CD14-positive monocyte (primary cell): ENCODE results near the gene RFX6. TPM values are rescaled to one million over a fixed set of nuclear protein-coding genes. Genes with fewer than 3 reads are reported as not detected.
A peak's percentile ranks its signal among the peaks of the same experiment; 100 is the strongest.

Source experiments
- DNase-seq, 3 donors: peaks; one replicate each; pipeline ENCODE4 v3.0.0-alpha.2; 2011 to 2022
- H2AFZ ChIP-seq: 2 replicates; pipeline ENCODE4 v1.6.0; 2012; ENCODE audit warnings: mild to moderate bottlenecking, low read depth, low read length, inconsistent platforms; ENCODE audit not compliant: insufficient read depth, poor library complexity, severe bottlenecking
- H3K27ac ChIP-seq, 2 donors: 1 replicate in 1 of 2; 2 replicates in 1 of 2; pipeline ENCODE4 v1.5.1; 2012 to 2013; ENCODE audit warnings: low read length in 2 of 2, control low read depth in 1 of 2, inconsistent platforms in 1 of 2, low read depth in 1 of 2, mild to moderate bottlenecking in 1 of 2
- H3K27me3 ChIP-seq, 2 donors: one replicate each; pipeline versions ENCODE4 v1.6.0 to v1.6.1; 2011 to 2013; ENCODE audit warnings: low read length in 2 of 2; ENCODE audit not compliant: control insufficient read depth in 2 of 2, insufficient read depth in 2 of 2
- H3K36me3 ChIP-seq, 2 donors: replicated peaks in 1 of 2; 1 replicate in 1 of 2; 2 replicates in 1 of 2; pipeline versions ENCODE4 v1.5.1 to v1.6.1; 2012 to 2013; ENCODE audit warnings: low read length in 2 of 2, control low read depth in 1 of 2, inconsistent platforms in 1 of 2, mild to moderate bottlenecking in 1 of 2; ENCODE audit not compliant: insufficient read depth in 2 of 2, control insufficient read depth in 1 of 2
- H3K4me1 ChIP-seq, 2 donors: 1 replicate in 1 of 2; 2 replicates in 1 of 2; pipeline versions ENCODE4 v1.5.1 to v1.6.1; 2012 to 2013; ENCODE audit warnings: low read length in 2 of 2, control low read depth in 1 of 2, inconsistent platforms in 1 of 2, mild to moderate bottlenecking in 1 of 2, moderate library complexity in 1 of 2; ENCODE audit not compliant: insufficient read depth in 2 of 2, control insufficient read depth in 1 of 2
- H3K4me2 ChIP-seq: replicated peaks from 2 replicates; pipeline ENCODE3; 2012; ENCODE audit warnings: low read length, moderate library complexity, mild to moderate bottlenecking; ENCODE audit not compliant: poor library complexity, severe bottlenecking; ENCODE audit errors: extremely low read depth
- H3K4me3 ChIP-seq, 3 experiments: fragments of 200-600 bp in 1 of 3; sonication (generic) in 1 of 3; replicated peaks in 1 of 3; 1 replicate in 2 of 3; 2 replicates in 1 of 3; pipeline ENCODE4 v1.5.1; 2011 to 2013; ENCODE audit warnings: low read length in 3 of 3, mild to moderate bottlenecking in 3 of 3, control low read depth in 2 of 3, low read depth in 2 of 3, inconsistent platforms in 1 of 3, moderate library complexity in 1 of 3
- H3K79me2 ChIP-seq: 2 replicates; pipeline ENCODE4 v1.6.0; 2012; ENCODE audit warnings: mild to moderate bottlenecking, control low read depth, inconsistent platforms, low read length, moderate library complexity; ENCODE audit not compliant: insufficient read depth
- H3K9ac ChIP-seq: 2 replicates; pipeline ENCODE4 v1.6.0; 2017; ENCODE audit warnings: low read length, mild to moderate bottlenecking; ENCODE audit not compliant: insufficient read depth, poor library complexity, severe bottlenecking
- H3K9me3 ChIP-seq, 2 donors: replicated peaks in 1 of 2; 1 replicate in 1 of 2; 2 replicates in 1 of 2; pipeline versions ENCODE4 v1.5.1 to v1.6.1; 2012 to 2013; ENCODE audit warnings: low read length in 2 of 2, control low read depth in 1 of 2; ENCODE audit not compliant: control insufficient read depth in 1 of 2, insufficient read depth in 1 of 2
- H4K20me1 ChIP-seq: 2 replicates; pipeline ENCODE4 v1.6.0; 2012; ENCODE audit warnings: mild to moderate bottlenecking, low read length, control low read depth, moderate library complexity; ENCODE audit not compliant: insufficient read depth
- H3K27ac Mint-ChIP-seq, 7 donors: one replicate each; pipeline ENCODE4 v1.8.0; 2020; ENCODE audit warnings: mild to moderate bottlenecking in 7 of 7, mixed read lengths in 7 of 7, moderate library complexity in 6 of 7, inconsistent platforms in 2 of 7
- H3K27me3 Mint-ChIP-seq, 3 donors: one replicate each; pipeline ENCODE4 v1.8.0; 2021 to 2022; ENCODE audit warnings: low read depth in 3 of 3, mild to moderate bottlenecking in 3 of 3, mixed read lengths in 3 of 3, moderate library complexity in 3 of 3, inconsistent platforms in 1 of 3
- H3K36me3 Mint-ChIP-seq, 2 donors: one replicate each; pipeline ENCODE4 v1.8.0; 2020; ENCODE audit warnings: mixed read lengths in 2 of 2, inconsistent platforms in 1 of 2, mild to moderate bottlenecking in 1 of 2
- H3K4me1 Mint-ChIP-seq: one replicate; pipeline ENCODE4 v1.8.0; 2020; ENCODE audit warnings: mild to moderate bottlenecking, mixed read lengths
- H3K4me3 Mint-ChIP-seq, 2 donors: one replicate each; pipeline ENCODE4 v1.8.0; 2020; ENCODE audit warnings: mild to moderate bottlenecking in 2 of 2, mixed read lengths in 2 of 2, moderate library complexity in 1 of 2
- H3K9me3 Mint-ChIP-seq, 7 donors: one replicate each; pipeline ENCODE4 v1.8.0; 2020 to 2022; ENCODE audit warnings: mixed read lengths in 7 of 7, mild to moderate bottlenecking in 6 of 7, moderate library complexity in 6 of 7, inconsistent platforms in 2 of 7
- WGBS: methylation state at CpG from one replicate; pipeline ENCODE4 v1.1.5; 2013; ENCODE audit warnings: missing lambda C conversion rate; ENCODE audit not compliant: insufficient coverage; 5-methylcytosine and 5-hydroxymethylcytosine counted together
- intact Hi-C, 2 donors: fragments of 100-400 bp; cut with micrococcal nuclease; formaldehyde crosslinking; loops; one replicate each; pipeline versions ENCODE4 v1.15.0 to v1.15.1; 2023
- polyA plus RNA-seq, 3 donors: library from polyadenylated mRNA; depleted of rRNA in 1 of 3; unstranded in 2 of 3; stranded (reverse) in 1 of 3; fragments of 300-500 nt in 2 of 3; fragments of >200 nt in 1 of 3; fragmentation: Illumina TruSeq in 2 of 3; gene quantifications; 1 replicate in 2 of 3; 2 replicates in 1 of 3; pipeline ENCODE4 v1.2.3, GENCODE V29; 2012 to 2021
- TF ChIP-seq, protein P1 (sequence below): fragments of 200-600 bp; IDR thresholded peaks from one replicate; pipeline ENCODE4 v1.8.0; 2022; ENCODE audit warnings: antibody characterized with exemption, mild to moderate bottlenecking

RFX6 gene
- polyA plus RNA-seq, 3 donors: not detected

DNA sequence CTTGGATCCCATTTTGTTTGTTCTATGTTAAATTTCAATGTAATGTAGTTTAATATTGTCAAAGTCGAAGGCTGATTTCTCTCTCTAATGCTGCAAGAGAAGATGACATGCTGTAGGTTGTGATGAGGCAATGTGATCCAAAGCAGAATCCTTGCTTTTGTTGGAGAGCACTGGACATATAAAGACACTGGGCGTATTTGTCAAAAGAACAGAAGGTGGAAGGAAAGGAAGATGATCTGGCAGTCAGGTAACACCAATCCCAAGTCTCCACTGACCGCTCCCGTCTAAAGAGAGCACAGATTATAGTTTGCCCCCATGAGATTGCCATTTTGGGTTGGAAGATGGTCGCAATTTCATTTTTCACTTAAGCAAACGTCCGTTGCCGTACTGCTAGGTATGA, 935 bp upstream of the RFX6 start:
- Histone ChIP-seq H3K9me3 (peaks cover 3 to 16% of the 10 kb centered on the region in 2 donors), H3K27ac (no peak overlapping the region), H3K4me2 (no peak overlapping the region), H4K20me1 (no peaks in the 10 kb centered on the region), H3K4me3 (no peak overlapping the region), H3K36me3 (no peaks in the 10 kb centered on the region), H3K27me3 (peaks cover 41 to 48% of the 10 kb centered on the region in 2 donors), H3K79me2 (no peaks in the 10 kb centered on the region), H3K9ac (no peak overlapping the region), H2AFZ (no peak overlapping the region), H3K4me1 (no peaks in the 10 kb centered on the region)
- Mint-ChIP-seq H3K36me3 (peaks cover 3 to 4% of the 10 kb centered on the region in 2 donors), H3K4me1 (peaks cover 2% of the 10 kb centered on the region), H3K9me3 (peaks cover 3 to 18% (median 9%) of the 10 kb centered on the region in 7 donors), H3K27me3 (peaks cover 29 to 38% (median 31%) of the 10 kb centered on the region in 3 donors), H3K27ac (no peak overlapping the region), H3K4me3 (peak overlapping the region in 1 of 2 donors; percentile 81)
- TF ChIP-seq, protein P1, sequence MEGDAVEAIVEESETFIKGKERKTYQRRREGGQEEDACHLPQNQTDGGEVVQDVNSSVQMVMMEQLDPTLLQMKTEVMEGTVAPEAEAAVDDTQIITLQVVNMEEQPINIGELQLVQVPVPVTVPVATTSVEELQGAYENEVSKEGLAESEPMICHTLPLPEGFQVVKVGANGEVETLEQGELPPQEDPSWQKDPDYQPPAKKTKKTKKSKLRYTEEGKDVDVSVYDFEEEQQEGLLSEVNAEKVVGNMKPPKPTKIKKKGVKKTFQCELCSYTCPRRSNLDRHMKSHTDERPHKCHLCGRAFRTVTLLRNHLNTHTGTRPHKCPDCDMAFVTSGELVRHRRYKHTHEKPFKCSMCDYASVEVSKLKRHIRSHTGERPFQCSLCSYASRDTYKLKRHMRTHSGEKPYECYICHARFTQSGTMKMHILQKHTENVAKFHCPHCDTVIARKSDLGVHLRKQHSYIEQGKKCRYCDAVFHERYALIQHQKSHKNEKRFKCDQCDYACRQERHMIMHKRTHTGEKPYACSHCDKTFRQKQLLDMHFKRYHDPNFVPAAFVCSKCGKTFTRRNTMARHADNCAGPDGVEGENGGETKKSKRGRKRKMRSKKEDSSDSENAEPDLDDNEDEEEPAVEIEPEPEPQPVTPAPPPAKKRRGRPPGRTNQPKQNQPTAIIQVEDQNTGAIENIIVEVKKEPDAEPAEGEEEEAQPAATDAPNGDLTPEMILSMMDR: no peak
- 35% methylated on average over 6 of the region's 8 CpGs for WGBS
- intact Hi-C loops: no loop called here
- no peak for DNase-seq

DNA sequence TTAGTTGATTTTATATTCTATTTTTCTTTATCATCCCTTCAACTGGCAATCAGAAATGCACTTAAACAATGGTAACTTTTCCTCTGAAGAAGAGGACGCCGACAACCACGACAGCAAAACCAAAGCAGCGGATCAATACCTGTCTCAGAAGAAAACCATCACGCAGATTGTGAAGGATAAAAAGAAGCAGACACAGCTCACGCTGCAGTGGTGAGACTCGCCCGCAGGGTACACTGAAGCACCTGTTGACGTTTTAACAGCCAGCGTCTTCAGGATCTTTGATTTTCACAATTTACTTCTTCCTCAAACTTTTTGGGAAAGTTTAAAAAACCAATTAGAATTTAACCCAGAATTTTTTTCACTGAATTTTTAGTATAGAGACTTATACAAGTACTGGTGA, 701 bp downstream of the RFX6 start:
- peaks cover 3 to 4% of the 10 kb centered on the region in 2 donors for H3K36me3 Mint-ChIP-seq
- Histone ChIP-seq H3K79me2 (no peaks in the 10 kb centered on the region), H2AFZ (no peak overlapping the region), H3K9me3 (peaks cover under 1 to 16% of the 10 kb centered on the region in 2 donors), H3K4me1 (no peaks in the 10 kb centered on the region), H3K4me2 (no peak overlapping the region), H3K27ac (no peak overlapping the region), H3K4me3 (no peak overlapping the region), H4K20me1 (no peaks in the 10 kb centered on the region), H3K36me3 (no peaks in the 10 kb centered on the region), H3K9ac (no peak overlapping the region), H3K27me3 (peaks cover 41 to 48% of the 10 kb centered on the region in 2 donors)
- intact Hi-C loops: no loop called here
- 9% methylated on average over 5 of the region's 10 CpGs for whole genome bisulfite sequencing
- no peak for DNase-seq
- TF ChIP-seq, protein P1: no peak
- H3K4me3 Mint-ChIP-seq: peak overlapping the region in 1 of 2 donors; percentile 71
- H3K9me3 Mint-ChIP-seq: peaks cover 2 to 13% (median 6%) of the 10 kb centered on the region in 7 donors
- peaks cover 2% of the 10 kb centered on the region for H3K4me1 Mint-ChIP-seq
- H3K27ac Mint-ChIP-seq: no peak overlapping the region
- peaks cover 29 to 38% (median 31%) of the 10 kb centered on the region in 3 donors for H3K27me3 Mint-ChIP-seq
